ENCODE results near the gene LIF. TPM values are rescaled to one million over a fixed set of nuclear protein-coding genes. Genes with fewer than 3 reads are reported as not detected.
A peak's percentile ranks its signal among the peaks of the same experiment; 100 is the strongest.

Gene LIF
- total RNA-seq, 1 donor from 2014 or later: 0.16 TPM

GRCh38 chr22:30272781-30273601 lies 26.4 kb upstream of the LIF start:
- H3K36me3 ChIP-seq: no peaks in the 10 kb centered on the region
- intact Hi-C loops (cut with micrococcal nuclease): no loop called here
- no peak overlapping the region for H3K4me3 ChIP-seq
- TF ChIP-seq CTCF (IDR thresholded peaks at IDR 0.05; ENCODE audit: borderline replicate concordance): no peak
- no peak for DNase-seq
- peaks cover 12% of the 10 kb centered on the region for H3K4me1 ChIP-seq
- H3K9me3 ChIP-seq (replicated peaks): no peaks in the 10 kb centered on the region
- no peak overlapping the region for H3K27ac ChIP-seq (replicated peaks)
- no peaks in the 10 kb centered on the region for H3K27me3 ChIP-seq (ENCODE audit: low read depth)

GRCh38 chr22:30270832-30271231 lies 24.3 kb upstream of the LIF start:
- H3K27ac ChIP-seq (replicated peaks): no peak overlapping the region
- intact Hi-C loops (cut with micrococcal nuclease): no loop called here
- no peak overlapping the region for H3K4me3 ChIP-seq
- H3K9me3 ChIP-seq (replicated peaks): no peaks in the 10 kb centered on the region
- H3K4me1 ChIP-seq: no peaks in the 10 kb centered on the region
- TF ChIP-seq CTCF (IDR thresholded peaks at IDR 0.05; ENCODE audit: borderline replicate concordance): no peak
- peaks cover 8% of the 10 kb centered on the region for H3K27me3 ChIP-seq (ENCODE audit: low read depth)
- H3K36me3 ChIP-seq: no peaks in the 10 kb centered on the region
- DNase-seq: peak; percentile 70

- no peak for TF ChIP-seq CTCF (IDR thresholded peaks at IDR 0.05; ENCODE audit: borderline replicate concordance)
- H3K4me3 ChIP-seq: no peak overlapping the region
- DNase-seq: no peak
- no peak overlapping the region for H3K27ac ChIP-seq (replicated peaks)
- peaks cover under 1% of the 10 kb centered on the region for H3K4me1 ChIP-seq
- intact Hi-C loops (cut with micrococcal nuclease): no loop called here
- no peaks in the 10 kb centered on the region for H3K36me3 ChIP-seq
- H3K27me3 ChIP-seq (ENCODE audit: low read depth): peaks cover 31% of the 10 kb centered on the region
- H3K9me3 ChIP-seq (replicated peaks): no peaks in the 10 kb centered on the region
These were observed 21.8 kb upstream of the LIF start for GRCh38 chr22:30268331-30268730.

- Histone ChIP-seq H3K27me3 (ENCODE audit: low read depth) (peaks cover 33% of the 10 kb centered on the region), H3K9me3 (replicated peaks) (no peaks in the 10 kb centered on the region), H3K27ac (replicated peaks) (peak overlapping the region; percentile 57), H3K4me3 (peak overlapping the region; percentile 44), H3K36me3 (no peaks in the 10 kb centered on the region), H3K4me1 (peaks cover 6% of the 10 kb centered on the region)
- no peak for TF ChIP-seq CTCF (IDR thresholded peaks at IDR 0.05; ENCODE audit: borderline replicate concordance)
- DNase-seq: no peak
- intact Hi-C loops (cut with micrococcal nuclease): no loop called here
These were observed 21.1 kb upstream of the LIF start for GRCh38 chr22:30267382-30268302.

GRCh38 chr22:30266445-30267381 lies 20.2 kb upstream of the LIF start, which contains the start of gene OSM:
TSS of gene OSM (minus strand) at chr22:30266851. CDS start at chr22:30266799, 52 bp downstream.
- H3K27ac ChIP-seq (replicated peaks): peak within 1 kb of the TSS; percentile 57
- peaks cover 43% of the 10 kb centered on the region for H3K27me3 ChIP-seq (ENCODE audit: low read depth)
- no peaks in the 10 kb centered on the region for H3K36me3 ChIP-seq
- intact Hi-C loops (cut with micrococcal nuclease): no loop called here
- H3K4me1 ChIP-seq: peaks cover 6% of the 10 kb centered on the region
- H3K4me3 ChIP-seq: peak within 1 kb of the TSS; percentile 44
- peak; percentile 66 for DNase-seq
- H3K9me3 ChIP-seq (replicated peaks): no peaks in the 10 kb centered on the region
- no peak for TF ChIP-seq CTCF (IDR thresholded peaks at IDR 0.05; ENCODE audit: borderline replicate concordance)
